Astrocyte (in vitro differentiated cells and primary cell): ENCODE measurements around the gene SH3RF2.

Source experiments
- CTCF ChIP-seq: IDR thresholded peaks from 2 replicates; pipeline ENCODE4 v1.5.1; 2011; ENCODE audit warnings: low read depth, mild to moderate bottlenecking, inconsistent platforms, low read length, moderate library complexity; ENCODE audit not compliant: insufficient read depth
- EZH2 ChIP-seq: IDR thresholded peaks from 2 replicates; pipeline ENCODE4 v1.6.1; 2012; ENCODE audit warnings: mild to moderate bottlenecking, low read length, inconsistent platforms; ENCODE audit not compliant: insufficient read depth

- TF ChIP-seq CTCF (no peak), EZH2 (no peak)
These were observed 70.9 kb downstream of the SH3RF2 start for GRCh38 chr5:146007270-146007669.
